ENCODE results near the gene NDUFB10.

DNA sequence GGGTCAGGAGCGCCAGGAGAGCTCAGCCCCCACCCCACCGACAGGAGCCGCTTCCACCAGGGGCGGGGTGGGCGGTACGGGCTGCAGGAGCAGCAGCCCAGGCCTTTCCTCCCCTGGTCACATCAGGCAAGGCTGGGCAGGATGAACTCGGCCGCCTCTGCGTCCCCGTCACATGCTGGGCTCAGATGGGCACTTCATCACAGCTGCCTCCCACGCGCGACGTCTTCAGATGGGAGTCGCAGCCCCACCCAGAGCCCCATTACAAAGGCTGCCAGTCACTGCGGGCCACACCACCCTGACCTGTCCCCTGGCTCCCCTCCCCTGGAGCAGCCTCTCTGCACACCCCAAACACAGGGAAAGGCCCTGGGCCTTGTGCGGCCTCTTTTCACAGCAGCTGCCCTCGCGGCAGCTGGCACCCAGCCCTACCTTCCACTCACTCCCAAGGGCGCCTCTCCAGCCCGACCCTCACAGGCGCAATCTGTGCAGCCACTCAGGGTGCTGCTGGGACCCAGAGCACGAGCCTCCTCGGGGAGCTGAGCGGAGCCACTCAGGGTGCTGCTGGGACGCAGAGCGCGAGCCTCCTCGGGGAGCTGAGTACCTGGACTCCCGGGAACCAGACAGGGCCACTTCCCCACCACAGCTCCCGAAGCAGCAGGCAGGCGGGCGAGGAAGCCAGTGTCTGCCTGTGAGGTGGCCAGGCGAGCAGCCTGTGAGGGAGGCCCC, 45.6 kb downstream of the NDUFB10 start:
- TF ChIP-seq CTCF (IDR thresholded peaks at IDR 0.05): no peak
- no peak for TF ChIP-seq EP300 (IDR thresholded peaks at IDR 0.05)
